Mucosa of gallbladder (tissue), 1 donor: ENCODE measurements around the gene ARVCF. TPM values are rescaled to one million over a fixed set of nuclear protein-coding genes. Genes with fewer than 3 reads are reported as not detected.

ENCODE experiments used
- DNase-seq: peaks from one replicate; pipeline ENCODE4 v3.0.0-alpha.2; 2020; ENCODE audit warnings: low spot score
- total RNA-seq: library from RNA; stranded (reverse); gene quantifications from one replicate; pipeline ENCODE4 v1.2.1, GENCODE V29; 2021
- donor health status: DM: no; HTN: no; CAD: no.

Gene ARVCF
- total RNA-seq, 1 donor from 2014 or later = 44.3 TPM

DNA sequence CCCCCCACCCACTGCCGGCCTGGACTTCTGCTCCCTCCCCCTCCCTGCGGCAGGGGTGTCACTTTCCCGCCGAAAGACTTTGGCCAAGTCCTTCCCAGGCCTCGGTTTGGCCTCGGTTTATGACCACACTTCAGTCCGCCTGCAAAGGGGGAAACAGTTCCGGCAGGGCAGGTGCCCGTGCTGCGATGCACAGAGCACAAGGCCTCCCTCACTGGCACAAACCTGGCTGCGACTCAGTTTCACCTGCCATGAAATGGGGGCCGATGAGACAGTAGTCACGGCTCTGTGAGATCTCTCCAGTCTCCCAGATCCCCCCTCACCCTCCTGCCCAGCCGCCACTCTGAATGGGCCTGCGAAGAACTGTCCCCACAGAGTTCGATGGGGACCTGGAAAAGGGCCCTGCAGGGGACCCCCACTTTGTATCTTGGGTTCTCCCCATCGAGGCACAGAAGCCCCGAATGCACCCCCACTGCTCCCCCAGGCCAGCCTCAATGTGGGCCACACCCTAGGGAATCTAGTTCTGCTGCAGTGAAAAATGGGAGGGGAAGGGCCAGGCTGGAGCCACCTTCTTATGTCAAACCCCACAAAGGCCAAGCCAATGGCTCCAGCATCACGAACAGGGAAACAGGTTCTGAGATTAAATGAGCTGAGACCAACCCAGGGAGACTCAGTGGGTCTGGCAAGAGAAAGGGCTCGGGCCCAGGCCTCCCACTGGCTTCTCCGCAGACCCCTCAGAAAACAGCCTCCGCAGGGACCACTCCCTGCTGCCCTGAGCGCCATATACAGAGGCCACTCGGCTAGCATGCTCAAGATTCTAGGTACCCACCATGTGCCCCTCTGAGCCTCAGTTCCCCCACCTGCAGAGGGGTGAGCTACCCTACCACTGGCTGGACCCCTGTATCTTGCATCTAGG, 29.0 kb downstream of the ARVCF start:
- no peak for DNase-seq

- peak; percentile 73 for DNase-seq
Observed at GRCh38 chr22:19986410-19987341, 29.9 kb downstream of the ARVCF start.

- DNase-seq = no peak
Observed at GRCh38 chr22:19986011-19986409, 30.6 kb downstream of the ARVCF start.

GRCh38 chr22:19984851-19985811, 31.5 kb downstream of the ARVCF start:
- no peak for DNase-seq

GRCh38 chr22:19984201-19984753, 32.3 kb downstream of the ARVCF start:
- no peak for DNase-seq

GRCh38 chr22:19983741-19984140, 32.9 kb downstream of the ARVCF start:
- no peak for DNase-seq

- DNase-seq = no peak
Observed at GRCh38 chr22:19982991-19983578, 33.5 kb downstream of the ARVCF start.

- no peak for DNase-seq
Observed at GRCh38 chr22:19981961-19982920, 34.4 kb downstream of the ARVCF start.

DNA sequence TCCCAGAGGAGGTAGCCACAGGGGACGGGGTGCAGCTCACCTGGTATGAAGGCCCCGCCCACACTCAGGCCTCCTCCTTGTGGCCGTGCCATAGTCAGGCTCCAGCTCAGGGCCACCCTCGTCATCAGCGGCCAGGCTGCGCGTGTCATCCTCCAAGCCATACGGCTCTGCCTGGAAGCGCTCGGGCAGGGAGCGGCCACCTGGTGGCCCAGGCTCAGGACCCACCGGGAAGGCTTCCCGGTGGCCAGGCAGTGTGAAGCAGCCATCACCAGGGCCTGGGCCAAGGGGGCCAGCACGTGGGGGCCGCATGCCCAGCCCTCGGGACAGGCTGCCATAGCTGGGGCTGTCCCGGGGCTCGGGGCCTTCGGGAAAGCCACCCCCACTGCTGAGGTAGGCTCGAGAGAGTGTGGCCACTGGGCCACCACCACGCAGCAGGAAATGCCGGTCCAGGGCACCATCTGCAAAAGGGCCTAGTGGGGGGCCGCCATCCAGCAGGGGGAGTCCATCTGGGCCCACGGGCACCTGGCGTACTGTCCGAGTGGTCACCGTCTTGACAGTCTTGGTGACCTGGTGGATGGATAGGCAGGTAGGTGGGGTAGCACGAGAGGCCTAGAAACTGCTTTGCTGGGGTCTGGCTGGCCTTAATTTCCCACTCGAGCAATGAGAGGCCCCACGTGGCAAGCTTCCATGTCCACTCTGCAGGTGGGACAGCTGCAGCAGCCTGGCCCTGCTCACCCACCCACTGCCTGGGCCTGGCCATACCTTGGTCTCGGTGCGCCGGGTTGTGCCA, 35.3 kb downstream of the ARVCF start:
- DNase-seq = no peak

DNA sequence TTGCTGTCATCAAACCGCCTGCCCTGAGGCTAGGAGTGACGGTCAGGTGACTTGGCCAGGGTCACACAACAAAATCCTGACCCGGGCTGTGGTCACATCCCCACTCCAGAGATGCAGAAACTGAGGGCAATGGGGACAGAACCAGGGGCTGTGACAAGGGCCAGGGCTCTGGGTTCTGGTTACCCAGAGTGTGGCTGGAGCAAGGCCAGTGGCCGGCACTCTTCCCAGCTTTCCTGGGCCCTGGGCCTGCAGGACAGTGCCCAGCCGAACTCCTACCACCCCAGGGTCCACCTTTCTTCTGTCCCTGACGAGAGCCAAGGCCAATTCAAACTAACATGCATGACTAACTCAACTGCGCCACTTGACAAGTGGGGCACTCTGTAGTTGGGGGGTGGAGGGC, 35.9 kb downstream of the ARVCF start:
- no peak for DNase-seq

DNA sequence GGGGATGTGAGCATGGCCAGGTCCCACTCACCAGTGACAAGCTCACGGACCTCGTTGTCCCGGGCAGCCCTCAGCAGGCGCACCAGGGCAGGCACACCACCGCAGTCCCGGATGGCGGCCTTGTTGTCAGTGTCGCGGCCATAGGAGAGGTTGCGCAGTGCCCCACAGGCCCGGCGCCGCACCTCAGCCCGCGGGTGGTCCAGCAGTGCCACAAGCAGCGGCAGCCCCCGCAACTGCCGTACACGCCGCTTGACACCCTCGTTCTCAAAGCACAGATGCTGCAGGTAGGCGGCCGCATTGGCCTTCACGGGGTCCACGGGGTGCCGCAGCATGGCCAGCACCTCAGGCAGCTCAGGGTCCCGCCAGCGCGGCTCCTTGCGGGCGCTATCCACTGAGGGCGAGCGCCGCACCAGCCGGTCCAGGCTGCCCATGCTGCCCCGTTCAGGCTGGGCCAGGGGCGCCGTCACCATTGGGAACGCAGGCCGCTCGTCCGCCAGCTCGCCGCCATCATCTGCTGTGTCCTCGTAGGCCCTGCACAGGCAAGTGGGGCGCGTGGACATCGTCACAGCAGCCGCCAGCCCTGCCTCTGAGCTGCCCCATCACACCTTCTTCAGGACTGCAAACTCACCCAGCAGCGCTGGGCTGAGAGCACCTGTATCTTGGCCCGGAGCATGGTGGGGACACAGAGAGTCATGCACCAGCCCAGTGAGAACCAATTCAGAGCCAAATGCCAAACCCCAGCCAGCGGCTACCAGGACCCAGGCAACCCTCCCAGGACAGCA, 36.7 kb downstream of the ARVCF start:
- no peak for DNase-seq

- no peak for DNase-seq
Observed at GRCh38 chr22:19978748-19979147, 37.9 kb downstream of the ARVCF start.

DNA sequence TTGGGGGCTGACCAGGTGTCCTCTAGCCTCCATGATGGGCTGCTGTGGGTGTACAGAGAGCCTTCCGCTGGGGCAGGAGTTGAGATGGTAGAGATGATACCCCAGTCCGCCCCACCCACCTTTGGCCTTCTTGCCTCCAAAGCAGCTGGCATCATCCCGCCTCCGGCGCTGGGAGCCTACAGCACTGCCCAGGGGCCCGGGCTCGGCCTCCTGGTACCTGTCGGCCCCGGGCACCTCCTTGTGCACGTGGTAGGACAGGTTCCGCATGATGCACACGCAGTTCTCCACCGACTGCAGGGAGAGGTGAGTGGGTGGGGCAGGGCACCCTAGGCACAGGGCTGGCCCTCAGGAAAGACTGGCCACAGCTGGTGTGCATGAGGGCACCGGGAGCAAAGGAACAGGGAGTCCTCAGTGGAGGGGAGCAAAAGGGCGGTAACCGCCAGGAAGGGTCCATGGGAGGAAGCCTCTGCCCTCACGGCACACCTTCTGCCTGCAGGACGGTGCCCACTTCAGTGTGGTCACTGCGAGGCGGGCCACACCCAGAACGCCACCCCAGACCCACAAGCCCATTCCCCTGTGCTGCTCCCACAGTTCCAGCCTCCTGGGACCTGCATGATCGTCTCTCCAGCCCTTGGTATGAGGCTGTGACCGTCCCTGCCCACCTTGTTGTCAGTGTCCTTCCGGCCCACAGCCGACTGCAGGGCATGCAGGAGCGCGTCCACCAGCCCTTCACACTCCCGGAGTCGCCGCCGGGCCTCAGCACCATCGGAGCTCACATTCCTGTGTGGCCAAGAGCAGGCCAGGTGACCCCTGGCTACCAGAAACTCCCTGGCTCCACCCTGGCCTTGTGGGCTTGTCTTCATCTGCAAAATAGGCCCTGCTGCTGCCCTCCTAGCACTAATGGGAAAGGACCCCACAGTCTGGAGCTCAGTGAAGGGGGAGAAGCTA, 39.1 kb downstream of the ARVCF start:
- DNase-seq = no peak

DNA sequence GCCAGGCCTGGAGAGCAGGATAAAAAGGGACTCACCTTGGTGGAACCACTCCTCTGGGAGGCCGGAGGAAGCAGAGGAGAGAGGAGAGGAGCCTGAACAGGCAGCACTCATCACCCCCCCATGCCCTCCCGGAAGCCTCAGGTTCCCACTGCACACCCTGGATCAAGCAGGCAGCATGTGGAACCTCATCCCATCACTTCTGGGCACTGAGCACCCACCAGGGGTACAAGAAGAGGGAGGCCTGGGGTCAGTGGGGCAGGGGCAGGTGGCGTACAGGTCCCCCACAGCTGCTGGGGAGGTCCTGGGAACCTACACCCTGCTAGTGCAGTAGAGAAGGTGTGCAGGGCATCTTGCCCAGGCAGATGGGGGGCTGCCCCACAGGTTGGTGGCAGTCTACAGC, 40.0 kb downstream of the ARVCF start:
- no peak for DNase-seq

- no peak for DNase-seq
Observed at GRCh38 chr22:19975707-19976035, 41.0 kb downstream of the ARVCF start.

GRCh38 chr22:19974935-19975706, 41.5 kb downstream of the ARVCF start:
- no peak for DNase-seq
